Keratinocyte (primary cell): ENCODE measurements around the gene AKAP6. TPM values are rescaled to one million over a fixed set of nuclear protein-coding genes. Genes with fewer than 3 reads are reported as not detected.

Experiments used
- DNase-seq: peaks from one replicate; pipeline ENCODE4 v3.0.0-alpha.2; 2011; ENCODE audit warnings: low read depth, missing footprints, low spot score
- FAIRE-seq: peaks from 2 replicates; lab custom pipeline; 2011; peaks lifted over from hg19 to GRCh38; lab: Jason Lieb, UNC
- H2AFZ ChIP-seq: 2 replicates; pipeline ENCODE4 v1.6.0; 2012; ENCODE audit warnings: low read length, control low read depth, inconsistent platforms; ENCODE audit not compliant: control insufficient read depth
- H3K27ac ChIP-seq: 2 replicates; pipeline ENCODE4 v1.5.1; 2011; ENCODE audit warnings: low read length; ENCODE audit not compliant: control insufficient read depth, insufficient read depth
- H3K27me3 ChIP-seq: 3 replicates; pipeline ENCODE4 v1.6.0; 2011; ENCODE audit warnings: low read length; ENCODE audit not compliant: control insufficient read depth, insufficient read depth; ENCODE audit errors: extremely low read depth
- H3K36me3 ChIP-seq, 2 experiments: 2 replicates in 1 of 2; 3 replicates in 1 of 2; pipeline ENCODE4 v1.5.1; 2011; ENCODE audit warnings: low read length in 2 of 2, mild to moderate bottlenecking in 1 of 2; ENCODE audit not compliant: control insufficient read depth in 2 of 2, insufficient read depth in 2 of 2; ENCODE audit errors: extremely low read depth in 1 of 2
- H3K4me1 ChIP-seq: 3 replicates; pipeline ENCODE4 v1.5.1; 2011; ENCODE audit warnings: low read length; ENCODE audit not compliant: control insufficient read depth, insufficient read depth; ENCODE audit errors: extremely low read depth
- H3K4me2 ChIP-seq: 3 replicates; pipeline ENCODE4 v1.6.0; 2011; ENCODE audit warnings: low read depth, low read length; ENCODE audit not compliant: control insufficient read depth, insufficient read depth; ENCODE audit errors: extremely low read depth
- H3K4me3 ChIP-seq, 3 experiments: fragments of 200-600 bp in 1 of 3; sonication (generic) in 1 of 3; 2 replicates in 2 of 3; 3 replicates in 1 of 3; pipeline ENCODE4 v1.5.1; 2011 to 2016; ENCODE audit warnings: low read length in 3 of 3, mild to moderate bottlenecking in 3 of 3, control low read depth in 2 of 3, inconsistent platforms in 1 of 3, low read depth in 1 of 3, mixed read lengths in 1 of 3, mixed run types in 1 of 3, moderate library complexity in 1 of 3; ENCODE audit not compliant: control insufficient read depth in 2 of 3, insufficient read depth in 2 of 3; ENCODE audit errors: extremely low read depth in 1 of 3
- H3K79me2 ChIP-seq: 2 replicates; pipeline ENCODE4 v1.6.0; 2012; ENCODE audit warnings: low read length; ENCODE audit not compliant: control insufficient read depth, insufficient read depth
- H3K9ac ChIP-seq: 3 replicates; pipeline ENCODE4 v1.6.0; 2011; ENCODE audit warnings: low read length; ENCODE audit not compliant: control insufficient read depth, insufficient read depth; ENCODE audit errors: extremely low read depth
- H3K9me1 ChIP-seq: 3 replicates; pipeline ENCODE4 v1.6.0; 2011; ENCODE audit warnings: low read length; ENCODE audit not compliant: control insufficient read depth, insufficient read depth; ENCODE audit errors: extremely low read depth
- H3K9me3 ChIP-seq: 2 replicates; pipeline ENCODE4 v1.5.1; 2012; ENCODE audit warnings: low read depth, low read length; ENCODE audit not compliant: control insufficient read depth
- H4K20me1 ChIP-seq: 3 replicates; pipeline ENCODE4 v1.6.0; 2011; ENCODE audit warnings: low read length; ENCODE audit not compliant: control insufficient read depth, insufficient read depth; ENCODE audit errors: extremely low read depth
- CTCF ChIP-seq, 3 experiments: IDR thresholded peaks in 1 of 3; conservative IDR thresholded peaks in 1 of 3; optimal IDR thresholded peaks in 1 of 3; 2 replicates in 2 of 3; 3 replicates in 1 of 3; pipeline versions ENCODE3 to v1.5.1; 2011; ENCODE audit warnings: low read length in 3 of 3, mild to moderate bottlenecking in 3 of 3, moderate library complexity in 2 of 3, control low read depth in 1 of 3, inconsistent platforms in 1 of 3; ENCODE audit not compliant: insufficient read depth in 2 of 3; ENCODE audit errors: extremely low read depth in 1 of 3
- EZH2 ChIP-seq: IDR thresholded peaks from one replicate; pipeline ENCODE4 v1.6.1; 2012; ENCODE audit warnings: inconsistent platforms, mild to moderate bottlenecking, low read length, moderate library complexity
- dilution Hi-C: fragments of 300-500 bp; cut with MboI; formaldehyde crosslinking; loops from one replicate; pipeline ENCODE4 v1.7.0; 2020; ENCODE audit warnings: low sequenced_read_pairs; ENCODE audit not compliant: extremely low pct_ligation_motif_present
- polyA plus RNA-seq, 5 experiments: library from polyadenylated mRNA; depleted of rRNA in 3 of 5; stranded (reverse) in 3 of 5; stranded (forward) in 1 of 5; unstranded in 1 of 5; fragments of >200 nt; gene quantifications; 1 replicate in 1 of 5; 2 replicates in 3 of 5; 3 replicates in 1 of 5; pipeline versions ENCODE4 v1.2.1 to v1.2.3, GENCODE V29; 2011 to 2012; ENCODE audit warnings: missing spikeins in 2 of 5, low read depth in 1 of 5, low replicate concordance in 1 of 5

The AKAP6 gene
- polyA plus RNA-seq, 1 donor (not counting 4 experiments of a cell fraction or from before 2014, with no cell fraction given) = 2.0 TPM

- H3K4me2 ChIP-seq = no peak overlapping the region
- no peak overlapping the region for H3K27ac ChIP-seq
- TF ChIP-seq EZH2 (no peak), CTCF (optimal IDR thresholded peaks at IDR 0.05 in 1 of 3, IDR thresholded peaks at IDR 0.05 in 1 of 3, conservative IDR thresholded peaks at IDR 0.05 in 1 of 3; ENCODE audit: extremely low read depth in 1 of 3, insufficient read depth in 2 of 3, low read length in 3 of 3) (no peak)
- DNase-seq (no peak), FAIRE-seq (no peak)
- H3K4me3 ChIP-seq = no peak overlapping the region
- no peaks in the 10 kb centered on the region for H3K27me3 ChIP-seq
- no peaks in the 10 kb centered on the region for H3K9me1 ChIP-seq
- no peak overlapping the region for H3K9ac ChIP-seq
- H3K36me3 ChIP-seq = no peaks in the 10 kb centered on the region
- no peak overlapping the region for H2AFZ ChIP-seq
- H3K4me1 ChIP-seq = no peaks in the 10 kb centered on the region
- H4K20me1 ChIP-seq = no peaks in the 10 kb centered on the region
- H3K9me3 ChIP-seq = no peaks in the 10 kb centered on the region
- dilution Hi-C loops = no loop called here
- no peaks in the 10 kb centered on the region for H3K79me2 ChIP-seq
These were observed 506.8 kb downstream of the AKAP6 start for GRCh38 chr14:32835924-32836323.

- no peak for FAIRE-seq
- H3K27ac ChIP-seq = no peak overlapping the region
- H3K9me1 ChIP-seq = no peaks in the 10 kb centered on the region
- no peak overlapping the region for H3K4me3 ChIP-seq
- H3K27me3 ChIP-seq = no peaks in the 10 kb centered on the region
- DNase-seq = no peak
- H3K4me2 ChIP-seq = no peak overlapping the region
- no peaks in the 10 kb centered on the region for H3K9me3 ChIP-seq
- no peak overlapping the region for H3K9ac ChIP-seq
- no peaks in the 10 kb centered on the region for H3K36me3 ChIP-seq
- dilution Hi-C loops = no loop called here
- no peaks in the 10 kb centered on the region for H3K79me2 ChIP-seq
- H3K4me1 ChIP-seq = no peaks in the 10 kb centered on the region
- TF ChIP-seq EZH2 (no peak), CTCF (optimal IDR thresholded peaks at IDR 0.05 in 1 of 3, IDR thresholded peaks at IDR 0.05 in 1 of 3, conservative IDR thresholded peaks at IDR 0.05 in 1 of 3; ENCODE audit: extremely low read depth in 1 of 3, insufficient read depth in 2 of 3, low read length in 3 of 3) (no peak)
- H4K20me1 ChIP-seq = no peaks in the 10 kb centered on the region
- no peak overlapping the region for H2AFZ ChIP-seq
These were observed 512.6 kb downstream of the AKAP6 start for GRCh38 chr14:32841698-32842097.
